ENCODE measurements around the gene ENTPD2.

ENTPD2 gene

GRCh38 chr9:137030006-137030405 lies 23.9 kb downstream of the ENTPD2 start:
- DNase-seq (ENCODE audit: low read depth) = no peak

GRCh38 chr9:137029058-137029936 lies 24.6 kb downstream of the ENTPD2 start:
- peak; percentile 50 for DNase-seq (ENCODE audit: low read depth)

GRCh38 chr9:137028263-137029057 lies 25.4 kb downstream of the ENTPD2 start:
- peak; percentile 43 for DNase-seq (ENCODE audit: low read depth)

- no peak for DNase-seq (ENCODE audit: low read depth)
Observed at GRCh38 chr9:137027369-137028262, 26.2 kb downstream of the ENTPD2 start, which contains the start of gene ABCA2. Gene ABCA2, minus strand, starts transcription at chr9:137028237. Its CDS starts 97 bp downstream, at chr9:137028140.

GRCh38 chr9:137026828-137027227 lies 27.0 kb downstream of the ENTPD2 start:
- DNase-seq (ENCODE audit: low read depth) = no peak

- no peak for DNase-seq (ENCODE audit: low read depth)
Observed at GRCh38 chr9:137026384-137026783, 27.5 kb downstream of the ENTPD2 start.

- no peak for DNase-seq (ENCODE audit: low read depth)
Observed at GRCh38 chr9:137025517-137025966, 28.3 kb downstream of the ENTPD2 start.

GRCh38 chr9:137023583-137023991 lies 30.3 kb downstream of the ENTPD2 start:
- no peak for DNase-seq (ENCODE audit: low read depth)

GRCh38 chr9:137023157-137023556 lies 30.7 kb downstream of the ENTPD2 start:
- no peak for DNase-seq (ENCODE audit: low read depth)

GRCh38 chr9:137022662-137023008 lies 31.2 kb downstream of the ENTPD2 start:
- no peak for DNase-seq (ENCODE audit: low read depth)

- DNase-seq (ENCODE audit: low read depth) = peak; percentile 48
Observed at GRCh38 chr9:137021979-137022661, 31.7 kb downstream of the ENTPD2 start.

- DNase-seq (ENCODE audit: low read depth) = no peak
Observed at GRCh38 chr9:137021568-137021978, 32.3 kb downstream of the ENTPD2 start.

- DNase-seq (ENCODE audit: low read depth) = no peak
Observed at GRCh38 chr9:137020771-137021567, 32.9 kb downstream of the ENTPD2 start.

- DNase-seq (ENCODE audit: low read depth) = no peak
Observed at GRCh38 chr9:137019891-137020683, 33.8 kb downstream of the ENTPD2 start.

GRCh38 chr9:137018761-137019559 lies 34.9 kb downstream of the ENTPD2 start:
- no peak for DNase-seq (ENCODE audit: low read depth)

GRCh38 chr9:137017791-137018497 lies 35.9 kb downstream of the ENTPD2 start:
- DNase-seq (ENCODE audit: low read depth) = no peak

- DNase-seq (ENCODE audit: low read depth) = no peak
Observed at GRCh38 chr9:137017071-137017470, 36.8 kb downstream of the ENTPD2 start.

- no peak for DNase-seq (ENCODE audit: low read depth)
Observed at GRCh38 chr9:137016436-137016835, 37.4 kb downstream of the ENTPD2 start.
